A673 (cell line): ENCODE measurements around the gene B3GNT3.

Experiments used
- CTCF ChIP-seq: fragments of 300-800, 200-600 bp; sonication (generic); conservative IDR thresholded peaks from 2 replicates; pipeline ENCODE4 v1.5.1; 2017; ENCODE audit warnings: low read depth, mild to moderate bottlenecking, antibody characterized with exemption, low read length, moderate library complexity, mixed read lengths
- EZH2 ChIP-seq: fragments of 200-600 bp; sonication (generic); IDR thresholded peaks from 2 replicates; pipeline ENCODE4 v1.6.1; 2017; ENCODE audit warnings: borderline replicate concordance, low read depth, mild to moderate bottlenecking, mixed read lengths, antibody characterized with exemption, low read length; ENCODE audit not compliant: poor library complexity, severe bottlenecking

- TF ChIP-seq CTCF (no peak), EZH2 (no peak)
Measured at GRCh38 chr19:17807731-17808316, 12.9 kb downstream of the B3GNT3 start.
